Activated gamma-delta T cell treated with Interleukin-2 at 50 U/mL for 16 hours (primary cell): ENCODE results near the gene TSPAN11.

ENCODE experiments used
- DNase-seq: peaks from one replicate; pipeline ENCODE4 v3.0.0-alpha.2; 2020

Gene TSPAN11

GRCh38 chr12:30982413-30982812 lies 55.9 kb downstream of the TSPAN11 start:
- DNase-seq: no peak

- DNase-seq: no peak
Observed at GRCh38 chr12:30985814-30986452, 59.4 kb downstream of the TSPAN11 start.

- DNase-seq: no peak
Observed at GRCh38 chr12:30988086-30988485, 61.5 kb downstream of the TSPAN11 start.

GRCh38 chr12:30988646-30989286 lies 62.2 kb downstream of the TSPAN11 start:
- DNase-seq: no peak

GRCh38 chr12:30989754-30990153 lies 63.2 kb downstream of the TSPAN11 start:
- DNase-seq: no peak

GRCh38 chr12:30990316-30990715 lies 63.8 kb downstream of the TSPAN11 start:
- no peak for DNase-seq

- DNase-seq: no peak
Observed at GRCh38 chr12:30990776-30991175, 64.2 kb downstream of the TSPAN11 start.

- no peak for DNase-seq
Observed at GRCh38 chr12:30991466-30991865, 64.9 kb downstream of the TSPAN11 start.

- no peak for DNase-seq
Observed at GRCh38 chr12:30992381-30992780, 65.8 kb downstream of the TSPAN11 start.

- DNase-seq: no peak
Observed at GRCh38 chr12:30993766-30994165, 67.2 kb downstream of the TSPAN11 start.

- DNase-seq: no peak
Observed at GRCh38 chr12:30994274-30994673, 67.7 kb downstream of the TSPAN11 start.

- no peak for DNase-seq
Observed at GRCh38 chr12:30996255-30996654, 69.7 kb downstream of the TSPAN11 start.

- no peak for DNase-seq
Observed at GRCh38 chr12:30996752-30997151, 70.2 kb downstream of the TSPAN11 start.

- no peak for DNase-seq
Observed at GRCh38 chr12:30997685-30998440, 71.3 kb downstream of the TSPAN11 start.

- DNase-seq: no peak
Observed at GRCh38 chr12:30999011-30999410, 72.5 kb downstream of the TSPAN11 start.

- DNase-seq: no peak
Observed at GRCh38 chr12:30999723-31000122, 73.2 kb downstream of the TSPAN11 start.

- no peak for DNase-seq
Observed at GRCh38 chr12:31000751-31001150, 74.2 kb downstream of the TSPAN11 start.

GRCh38 chr12:31001581-31002360 lies 75.2 kb downstream of the TSPAN11 start:
- DNase-seq: no peak

GRCh38 chr12:31002361-31002725 lies 75.8 kb downstream of the TSPAN11 start:
- DNase-seq: no peak

GRCh38 chr12:31002999-31003398 lies 76.5 kb downstream of the TSPAN11 start:
- no peak for DNase-seq

GRCh38 chr12:31003861-31004640 lies 77.5 kb downstream of the TSPAN11 start:
- DNase-seq: no peak

- DNase-seq: no peak
Observed at GRCh38 chr12:31004666-31005065, 78.1 kb downstream of the TSPAN11 start.
